GM10847 (cell line): ENCODE results near the gene KRT12.

Experiments used
- POLR2A ChIP-seq: IDR thresholded peaks from 2 replicates; pipeline ENCODE4 v1.6.1; 2011; ENCODE audit not compliant: insufficient read length; ENCODE audit errors: extremely low read depth

Gene KRT12

DNA sequence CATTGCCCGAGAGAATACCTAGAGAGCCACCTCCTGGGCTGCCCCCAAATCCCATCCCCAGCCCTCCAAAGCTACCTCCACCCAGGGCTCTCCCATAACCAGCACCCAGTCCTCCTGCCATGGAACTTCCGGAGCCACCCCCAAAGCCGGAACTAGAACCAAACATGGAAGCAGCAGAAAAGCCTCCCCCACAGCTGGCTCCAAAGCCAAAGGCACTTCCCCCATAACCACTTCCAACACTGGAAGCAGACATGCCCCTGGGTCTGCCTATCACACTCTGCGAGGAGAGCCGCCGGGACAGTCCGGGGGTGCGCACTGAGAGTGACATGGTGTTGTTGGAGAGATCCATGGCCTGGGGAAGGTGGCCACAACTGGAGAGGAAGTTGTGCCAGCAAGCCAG, at the start of gene KRT12:
Gene KRT12, minus strand, starts transcription at position 386 of the 400 bp plus-strand sequence. Its CDS starts 37 bp downstream, at position 349.
- TF ChIP-seq POLR2A: no peak

DNA sequence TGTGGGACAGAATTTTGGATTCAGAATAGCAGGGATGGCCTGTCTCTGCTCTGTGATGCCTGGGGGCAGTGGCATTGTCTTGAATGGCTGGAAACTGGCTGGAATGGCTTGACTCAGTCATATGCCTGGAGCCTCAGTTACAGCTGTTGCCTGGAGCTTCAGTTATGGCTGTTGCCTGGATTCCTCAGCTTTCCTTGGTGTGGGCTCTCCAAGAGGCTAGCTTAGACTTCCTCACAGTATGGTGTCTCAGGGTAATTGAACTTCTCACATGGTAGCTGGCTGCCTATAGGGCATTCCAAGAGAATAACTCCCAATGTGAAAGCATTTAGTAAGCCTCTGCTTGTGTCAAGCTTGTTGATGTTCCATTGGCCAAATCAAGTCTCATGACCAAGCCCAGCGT, 49.3 kb upstream of the KRT12 start:
- no peak for TF ChIP-seq POLR2A

DNA sequence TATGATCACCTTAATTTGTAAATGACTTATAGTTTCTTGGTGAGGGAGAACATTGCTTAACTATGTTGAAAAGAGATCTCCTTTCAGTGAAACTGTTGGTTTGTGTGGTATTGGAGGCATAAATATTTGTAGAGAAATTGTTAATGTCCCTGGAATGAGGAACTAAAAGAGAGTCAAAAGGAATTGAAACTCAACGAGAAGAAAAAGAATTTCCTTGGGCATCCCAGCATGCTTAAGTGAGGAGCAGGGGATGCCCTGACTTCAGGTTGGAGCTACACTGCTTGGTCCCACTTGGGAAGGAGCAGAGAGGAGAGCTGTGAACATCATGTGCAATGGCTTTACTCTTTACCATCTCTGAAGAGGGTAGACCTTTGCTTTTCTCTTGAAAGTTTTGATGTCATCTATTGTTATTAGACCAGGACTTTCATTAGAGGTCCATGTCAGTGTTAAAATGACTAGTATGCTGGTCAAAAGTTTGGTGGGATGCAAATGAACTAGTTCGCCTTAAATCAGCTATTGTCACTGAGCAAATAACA, 48.8 kb upstream of the KRT12 start:
- no peak for TF ChIP-seq POLR2A

DNA sequence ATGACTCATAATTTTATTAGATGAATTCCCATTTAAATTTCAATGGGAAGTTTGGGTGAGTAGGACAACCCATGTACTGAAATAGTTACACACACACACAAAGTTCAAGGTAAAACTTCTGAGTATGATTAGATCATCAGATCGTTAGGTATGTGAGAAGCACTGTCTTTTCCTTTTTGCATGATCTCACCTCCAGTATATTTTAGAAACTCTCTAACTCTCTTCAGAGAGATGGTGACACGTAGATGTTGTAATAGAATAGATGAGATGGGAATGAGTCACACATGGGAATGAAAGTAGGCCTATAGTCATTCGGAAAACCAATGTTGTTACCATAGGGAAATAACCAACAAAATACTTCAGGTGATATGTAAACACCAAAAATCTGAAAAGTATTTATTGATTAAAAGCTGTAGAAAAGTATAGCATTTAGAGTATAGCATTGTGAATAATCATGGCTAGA, 48.2 kb upstream of the KRT12 start:
- no peak for TF ChIP-seq POLR2A

DNA sequence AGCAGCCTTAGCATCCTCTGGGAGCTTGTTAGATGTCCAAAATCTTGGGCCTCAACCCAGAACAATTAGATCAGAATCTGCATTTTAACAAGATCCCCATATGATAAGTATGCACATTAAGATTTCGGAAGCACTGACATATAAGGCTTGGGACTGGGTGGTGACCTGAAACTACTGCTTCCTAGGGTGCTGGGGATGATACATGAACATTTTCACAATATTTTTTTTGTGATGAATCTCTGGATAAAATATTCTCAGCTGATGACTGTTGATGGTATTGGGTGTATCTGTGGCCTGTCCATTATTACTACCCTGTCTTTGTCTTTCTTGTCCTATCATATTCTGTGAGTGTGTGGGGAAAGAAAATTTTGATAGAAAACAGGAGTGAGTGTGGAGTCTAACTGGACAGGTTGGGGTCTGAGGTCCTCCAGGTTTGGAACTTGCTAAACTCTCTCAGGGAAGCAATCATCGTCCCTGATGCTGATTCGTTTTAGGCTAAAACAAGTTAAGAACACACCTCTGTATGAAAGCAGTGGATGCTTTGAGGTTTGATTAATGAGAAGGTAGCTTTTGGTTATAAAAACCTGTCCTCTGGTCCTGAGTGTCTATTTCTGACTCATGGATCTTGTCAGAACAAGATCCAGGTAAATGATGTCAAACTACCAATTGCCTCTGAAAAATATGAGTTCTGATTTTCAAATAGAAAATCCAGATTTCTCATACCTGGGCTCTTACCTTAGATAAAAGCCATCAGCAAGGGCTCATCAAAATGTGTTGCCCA, 47.2 kb upstream of the KRT12 start:
- TF ChIP-seq POLR2A: no peak

DNA sequence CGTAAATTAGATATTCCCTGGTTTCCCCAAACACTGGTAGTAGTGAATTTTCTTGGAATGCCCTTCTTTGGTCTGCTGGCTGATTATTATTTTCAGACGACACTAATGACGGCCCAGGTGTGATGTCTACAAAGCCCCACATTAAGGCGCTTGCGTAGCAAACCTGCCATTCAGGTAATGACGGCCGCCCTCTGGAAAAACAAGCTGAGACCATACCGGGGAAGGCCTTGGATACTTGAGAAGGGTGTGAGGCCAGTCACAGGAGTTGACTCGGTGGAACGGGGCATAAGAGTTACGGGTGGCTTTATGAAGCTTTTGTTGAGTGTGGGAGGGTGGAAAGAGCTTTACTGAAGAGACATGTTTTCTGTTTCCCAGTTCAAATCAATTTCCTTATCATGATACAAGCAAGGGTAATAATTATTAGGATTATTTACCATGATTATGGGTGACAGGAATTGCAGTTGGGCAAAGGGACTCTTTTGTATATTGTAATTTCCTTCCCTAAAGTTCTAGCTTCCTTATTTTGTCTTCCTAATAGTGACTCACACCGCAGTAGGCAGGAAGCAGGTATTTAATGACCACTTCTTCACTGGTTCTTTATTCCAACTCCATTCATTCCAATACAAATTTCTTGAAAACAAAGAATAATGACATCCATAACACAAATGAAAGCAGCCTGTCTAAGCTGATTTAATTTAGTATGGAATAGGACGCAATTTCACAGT, 45.6 kb upstream of the KRT12 start:
- TF ChIP-seq POLR2A: no peak

DNA sequence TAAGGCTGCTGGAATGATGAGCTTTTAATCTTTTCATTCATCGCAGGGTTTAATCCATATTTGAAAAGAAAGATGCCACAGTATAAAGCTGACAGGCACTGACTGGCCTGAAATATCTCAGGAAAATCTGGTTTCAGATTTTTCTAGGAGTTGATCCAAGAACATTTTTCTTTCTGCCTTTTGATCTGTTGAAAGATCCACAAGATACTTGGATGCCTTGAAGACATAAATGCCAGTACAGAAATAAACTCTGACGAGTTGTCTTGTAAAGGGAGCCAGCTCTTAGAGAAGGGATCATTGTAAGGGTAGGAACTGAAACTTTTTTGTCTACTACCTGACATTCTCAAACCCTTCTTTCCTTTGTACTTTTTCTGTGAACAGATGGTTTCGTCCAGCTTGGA, 43.4 kb upstream of the KRT12 start:
- no peak for TF ChIP-seq POLR2A

DNA sequence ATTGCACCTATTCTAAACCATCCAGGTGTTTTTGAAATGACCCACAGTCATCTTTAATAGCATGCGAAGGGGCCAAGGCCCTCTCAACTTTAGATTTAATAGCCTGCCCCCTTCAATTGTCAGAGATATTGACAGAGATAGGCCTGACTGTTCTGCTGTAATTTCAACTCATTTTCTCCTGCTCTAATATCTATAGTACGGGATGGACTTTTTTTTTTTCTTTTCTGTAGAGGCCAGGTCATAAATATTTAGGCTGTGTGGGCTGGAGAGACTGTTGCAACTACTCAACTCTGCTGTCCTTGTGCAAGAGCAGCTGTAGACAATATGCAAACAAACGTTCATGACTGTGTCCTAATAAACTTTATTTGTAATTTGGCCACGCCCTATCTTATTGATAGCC, 42.7 kb upstream of the KRT12 start:
- TF ChIP-seq POLR2A: no peak

DNA sequence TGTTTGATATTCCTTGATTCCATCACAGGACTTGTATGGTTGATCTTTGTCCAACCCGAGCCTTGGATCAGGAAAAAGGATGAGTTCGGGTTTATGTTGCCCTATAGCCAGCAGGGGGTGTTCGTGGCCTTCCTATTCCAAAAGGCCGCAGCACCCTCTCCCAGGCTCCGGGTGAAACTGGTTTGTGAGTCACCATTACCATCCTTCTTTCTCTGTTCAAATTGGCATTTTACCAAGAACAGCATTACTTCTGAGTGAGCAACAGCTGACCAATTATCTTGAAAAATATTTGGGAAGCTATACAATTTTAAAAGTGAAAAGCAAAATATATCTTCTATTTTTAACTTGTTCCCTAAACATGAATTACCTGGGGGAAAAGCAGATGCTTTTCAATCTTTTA, 42.3 kb upstream of the KRT12 start:
- TF ChIP-seq POLR2A: no peak

DNA sequence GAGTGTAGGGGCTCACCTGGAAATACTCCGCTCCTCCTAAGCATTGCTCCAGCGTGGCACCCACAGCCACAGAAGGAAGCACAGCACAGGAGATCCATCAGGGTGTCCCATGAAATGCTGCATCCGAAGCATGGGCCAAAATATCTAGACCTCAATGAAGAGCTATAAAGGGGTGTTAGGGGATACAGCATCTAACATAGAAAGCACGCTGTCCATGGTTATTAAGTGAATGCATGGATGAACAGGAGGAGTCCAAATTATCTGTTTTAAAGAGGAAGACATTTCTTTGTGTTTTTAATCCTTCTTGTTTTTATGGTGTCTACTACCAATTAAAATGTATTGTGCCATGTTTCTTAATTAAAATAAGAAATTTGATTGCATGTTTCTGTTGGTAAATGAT, 39.6 kb upstream of the KRT12 start:
- no peak for TF ChIP-seq POLR2A

DNA sequence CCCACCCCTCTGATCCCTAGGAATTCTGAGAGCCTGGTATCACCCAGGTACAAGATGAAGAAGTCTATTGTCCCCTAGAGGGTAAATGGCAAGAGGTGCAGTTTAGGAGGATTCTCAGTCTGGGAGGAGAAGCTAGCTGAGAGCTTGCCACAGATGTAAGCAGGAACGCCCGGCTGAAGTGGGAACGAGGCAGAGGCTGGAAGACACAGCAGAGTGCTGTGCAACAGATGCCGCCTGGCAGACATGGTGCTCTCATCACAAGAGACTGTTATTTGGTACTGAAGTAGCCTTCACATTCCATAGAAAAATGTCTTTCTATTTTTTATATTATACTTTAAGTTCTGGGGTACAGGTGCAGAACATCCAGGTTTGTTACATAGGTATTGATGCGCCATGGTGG, 38.3 kb upstream of the KRT12 start:
- no peak for TF ChIP-seq POLR2A

DNA sequence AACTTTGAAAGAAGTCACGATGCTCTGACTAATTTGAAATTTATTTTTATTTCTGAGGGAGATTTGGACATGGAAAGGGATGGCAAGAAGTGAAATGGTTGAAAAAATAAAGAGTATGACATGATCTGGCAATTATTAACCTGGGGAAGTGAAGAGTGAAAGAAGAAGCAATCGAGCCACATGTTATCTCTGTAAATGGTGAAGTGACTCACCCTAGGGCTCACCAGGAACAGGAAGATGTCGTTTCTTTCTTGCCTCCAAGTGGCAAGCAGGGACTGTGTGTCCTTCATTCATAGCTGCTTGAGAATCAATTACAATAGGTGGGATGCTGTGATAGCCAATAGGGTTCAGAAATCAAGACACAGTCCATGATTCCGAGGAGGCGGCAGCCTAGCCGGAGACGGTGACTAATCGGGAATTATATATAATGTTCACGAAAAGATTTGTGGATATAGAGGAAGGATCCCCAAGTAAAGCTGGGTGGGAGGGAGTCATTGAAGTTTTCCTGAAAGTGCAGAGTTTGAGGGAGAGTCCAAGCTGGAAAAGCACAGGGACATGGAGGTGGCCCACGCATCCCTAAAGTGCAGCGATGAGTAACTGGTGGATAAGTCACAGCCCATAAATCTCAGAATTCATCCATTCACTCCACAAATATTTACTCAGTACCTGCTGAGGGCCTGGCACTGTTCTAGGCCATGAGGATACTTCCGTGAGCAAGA, 36.3 kb upstream of the KRT12 start:
- no peak for TF ChIP-seq POLR2A

DNA sequence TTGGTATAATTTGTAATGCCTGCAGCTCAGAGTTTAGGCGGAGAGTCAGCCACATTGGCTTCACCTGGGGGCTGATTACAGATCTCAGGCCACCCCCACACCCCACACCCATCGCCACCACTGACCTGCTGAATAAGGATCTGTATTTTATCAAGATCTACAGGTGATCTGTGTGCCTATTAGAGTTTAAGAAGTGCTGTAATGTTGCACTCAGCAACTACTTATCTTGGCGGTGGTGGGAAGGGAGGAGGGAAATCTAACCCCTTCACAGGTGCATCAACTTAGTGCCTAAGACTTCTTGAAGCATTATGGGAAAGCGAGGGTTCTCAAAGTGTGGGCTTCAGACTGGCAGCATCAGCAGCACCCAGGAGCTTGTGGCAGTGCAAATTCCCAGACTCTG, 35.5 kb upstream of the KRT12 start:
- TF ChIP-seq POLR2A: no peak

DNA sequence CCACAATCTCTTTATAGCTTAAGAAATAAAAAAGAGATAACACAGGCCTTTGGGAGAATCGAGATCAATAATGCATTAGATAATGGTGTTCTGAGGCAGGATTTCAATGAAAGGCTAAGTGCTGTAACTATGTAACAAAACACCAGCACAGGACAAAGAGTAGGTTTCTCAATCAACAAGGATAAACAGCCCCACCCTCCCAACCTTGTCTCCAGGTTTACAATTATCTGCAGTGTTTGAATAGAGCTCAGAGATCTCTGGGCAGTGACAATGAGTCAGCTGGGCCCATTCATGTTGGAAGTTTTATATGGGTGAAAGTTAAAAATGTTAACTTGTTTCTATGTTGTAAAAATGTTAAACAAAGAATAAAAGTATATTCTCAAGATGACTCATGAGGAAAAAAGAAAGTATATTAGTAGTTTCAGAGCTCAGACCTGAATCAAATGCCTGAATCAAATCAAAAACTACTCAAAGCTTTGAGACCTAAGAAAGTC, 35.0 kb upstream of the KRT12 start:
- TF ChIP-seq POLR2A: no peak

DNA sequence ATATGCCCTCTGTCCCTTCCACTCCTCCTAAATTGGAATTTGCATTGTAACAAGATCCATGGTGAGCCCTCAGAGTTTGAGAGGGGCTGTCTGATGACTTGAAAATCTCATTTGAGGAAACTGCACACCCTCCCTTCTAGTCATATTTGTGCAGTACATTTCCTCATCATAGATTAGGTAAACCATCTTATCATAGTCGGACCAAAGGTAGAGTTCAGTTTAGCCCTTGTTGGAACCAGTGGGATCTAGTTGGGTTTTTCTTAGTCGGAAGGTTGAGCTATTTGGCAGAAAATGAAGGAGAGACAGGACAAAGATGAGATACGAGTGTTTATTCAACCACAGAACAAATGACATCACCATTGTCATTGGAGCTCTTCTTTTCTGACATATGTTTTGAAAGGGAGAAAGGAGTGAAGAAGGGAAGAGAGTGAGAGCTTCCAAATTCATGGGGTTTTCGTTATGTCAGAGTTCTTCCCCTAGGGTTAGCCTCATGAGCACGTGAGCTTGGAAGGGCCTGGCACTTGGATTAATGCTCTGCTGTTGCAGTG, 33.9 kb upstream of the KRT12 start:
- no peak for TF ChIP-seq POLR2A

DNA sequence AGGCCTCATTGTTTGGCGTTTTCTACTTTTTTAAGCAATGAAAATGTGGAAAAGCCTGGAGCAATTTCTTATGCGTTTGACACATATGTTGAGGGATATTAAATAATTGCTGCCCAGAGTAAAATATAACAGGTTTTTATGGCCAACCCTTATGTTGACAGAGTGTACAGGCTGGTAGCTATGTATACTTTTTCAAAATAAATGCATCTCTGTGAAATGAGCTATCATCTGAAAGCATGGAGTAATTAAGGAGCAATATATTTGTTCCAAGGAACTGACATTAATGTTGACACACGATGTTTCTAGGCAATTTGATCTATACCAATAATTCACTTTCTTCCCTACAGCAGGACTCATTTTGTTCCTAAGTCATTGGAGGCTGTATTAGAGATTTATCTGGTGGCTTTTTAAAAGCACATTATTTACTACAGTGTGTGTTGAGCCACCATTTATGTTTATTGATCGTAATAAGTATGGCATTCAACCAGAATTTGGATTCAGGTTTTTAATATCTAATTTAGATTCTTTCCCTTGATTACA, 30.0 kb upstream of the KRT12 start:
- TF ChIP-seq POLR2A: no peak
